H1 (cell line): ENCODE measurements around the gene CFAP44. TPM values are rescaled to one million over a fixed set of nuclear protein-coding genes. Genes with fewer than 3 reads are reported as not detected.

Source experiments
- CTCF ChIA-PET: fragments of 300-600 bp; sonication (Branson Sonifier 250); formaldehyde crosslinking; loops from one replicate; lab custom pipeline; 2021; ENCODE audit not compliant: partially characterized antibody; lab: Charles Lee
- POLR2A ChIA-PET: fragments of 300-600 bp; sonication (Branson Sonifier 250); formaldehyde crosslinking; loops from one replicate; lab custom pipeline; 2021; ENCODE audit warnings: inconsistent platforms; ENCODE audit not compliant: partially characterized antibody; lab: Charles Lee
- DNase-seq, 2 experiments: peaks; one replicate each; pipeline versions ENCODE4 v3.0.0 to v3.0.0-alpha.2; 2010 to 2022; ENCODE audit warnings: low spot score in 2 of 2, low read depth in 1 of 2, mixed read lengths in 1 of 2
- FAIRE-seq: peaks from 2 replicates; lab custom pipeline; 2011; peaks lifted over from hg19 to GRCh38; lab: Jason Lieb, UNC
- H2AFZ ChIP-seq: 2 replicates; pipeline ENCODE4 v1.8.1; 2012; ENCODE audit warnings: low read length, inconsistent platforms
- H2AK5ac ChIP-seq: 2 replicates; pipeline ENCODE4 v1.6.1; 2013; ENCODE audit warnings: low read depth, low read length
- H2BK120ac ChIP-seq: replicated peaks from 2 replicates; pipeline ENCODE3; 2013; ENCODE audit warnings: low read depth, low read length, inconsistent platforms
- H2BK12ac ChIP-seq: 2 replicates; pipeline ENCODE4 v1.6.1; 2013; ENCODE audit warnings: low read depth, low read length
- H2BK15ac ChIP-seq: 2 replicates; pipeline ENCODE4 v1.6.1; 2013; ENCODE audit warnings: low read length
- H2BK20ac ChIP-seq: 2 replicates; pipeline ENCODE4 v1.6.1; 2013; ENCODE audit warnings: low read length
- H2BK5ac ChIP-seq: 2 replicates; pipeline ENCODE4 v1.6.1; 2013; ENCODE audit warnings: low read depth, low read length
- H3K14ac ChIP-seq: 2 replicates; pipeline ENCODE4 v1.6.1; 2013; ENCODE audit warnings: inconsistent platforms; ENCODE audit not compliant: insufficient read length
- H3K18ac ChIP-seq: 2 replicates; pipeline ENCODE4 v1.6.1; 2013; ENCODE audit warnings: low read length; ENCODE audit errors: extremely low read depth
- H3K23ac ChIP-seq: 2 replicates; pipeline ENCODE4 v1.6.1; 2013; ENCODE audit warnings: inconsistent platforms; ENCODE audit not compliant: insufficient read length
- H3K23me2 ChIP-seq: 2 replicates; pipeline ENCODE4 v1.6.1; 2013; ENCODE audit warnings: low read depth, low read length
- H3K27ac ChIP-seq: 2 replicates; pipeline ENCODE4 v1.6.1; 2011; ENCODE audit warnings: low read depth, low read length, inconsistent platforms
- H3K27me3 ChIP-seq, 4 experiments: replicated peaks in 1 of 4; 1 replicate in 1 of 4; 2 replicates in 3 of 4; pipeline versions ENCODE4 v1.6.1 to v1.8.1; 2011 to 2013; ENCODE audit warnings: low read length in 3 of 4, mild to moderate bottlenecking in 3 of 4, inconsistent platforms in 2 of 4, mixed read lengths in 2 of 4, moderate library complexity in 1 of 4; ENCODE audit not compliant: control insufficient read depth in 3 of 4, insufficient read depth in 3 of 4; ENCODE audit errors: extremely low read depth in 1 of 4
- H3K36me3 ChIP-seq, 4 experiments: 2 replicates each; pipeline versions ENCODE4 v1.6.1 to v1.8.1; 2011 to 2013; ENCODE audit warnings: mild to moderate bottlenecking in 4 of 4, low read length in 3 of 4, moderate library complexity in 2 of 4, control low read depth in 1 of 4, inconsistent platforms in 1 of 4; ENCODE audit not compliant: insufficient read depth in 4 of 4, control insufficient read depth in 2 of 4
- H3K4ac ChIP-seq: replicated peaks from 2 replicates; pipeline ENCODE3; 2013; ENCODE audit warnings: low read length, low read depth, mixed read lengths, inconsistent platforms; ENCODE audit not compliant: insufficient read length
- H3K4me1 ChIP-seq, 4 experiments: replicated peaks in 1 of 4; 1 replicate in 1 of 4; 2 replicates in 3 of 4; pipeline versions ENCODE4 v1.6.1 to v1.8.1; 2011 to 2013; ENCODE audit warnings: low read length in 3 of 4, inconsistent platforms in 2 of 4, mixed read lengths in 1 of 4; ENCODE audit not compliant: insufficient read depth in 4 of 4, control insufficient read depth in 3 of 4
- H3K4me2 ChIP-seq, 2 experiments: 2 replicates each; pipeline versions ENCODE4 v1.6.1 to v1.8.1; 2011 to 2013; ENCODE audit warnings: low read depth in 2 of 2, low read length in 2 of 2, control low read depth in 1 of 2, inconsistent platforms in 1 of 2, mild to moderate bottlenecking in 1 of 2; ENCODE audit not compliant: insufficient read depth in 1 of 2
- H3K4me3 ChIP-seq, 4 experiments: fragments of 200-600, 300-600 bp in 1 of 4; sonication (generic), shearing (Covaris generic), sonication (Bioruptor Twin) in 1 of 4; 2 replicates each; pipeline versions ENCODE4 v1.5.1 to v1.8.1; 2011 to 2016; ENCODE audit warnings: low read length in 4 of 4, low read depth in 3 of 4, control low read depth in 2 of 4, inconsistent platforms in 2 of 4, mild to moderate bottlenecking in 2 of 4, mixed read lengths in 1 of 4, moderate library complexity in 1 of 4; ENCODE audit not compliant: insufficient read depth in 2 of 4; ENCODE audit errors: extremely low read depth in 1 of 4
- H3K56ac ChIP-seq: replicated peaks from 2 replicates; pipeline ENCODE3; 2013; ENCODE audit warnings: low read depth, mild to moderate bottlenecking, mixed read lengths, low read length, inconsistent platforms; ENCODE audit not compliant: insufficient read length
- H3K79me1 ChIP-seq: 2 replicates; pipeline ENCODE4 v1.6.1; 2013; ENCODE audit warnings: low read depth, low read length, control low read depth
- H3K79me2 ChIP-seq, 2 experiments: 2 replicates each; pipeline versions ENCODE4 v1.6.1 to v1.8.1; 2012 to 2013; ENCODE audit warnings: low read length in 2 of 2, mild to moderate bottlenecking in 2 of 2, inconsistent platforms in 1 of 2; ENCODE audit not compliant: insufficient read depth in 2 of 2, control insufficient read depth in 1 of 2
- H3K9ac ChIP-seq, 4 experiments: replicated peaks in 1 of 4; 1 replicate in 1 of 4; 2 replicates in 3 of 4; pipeline versions ENCODE4 v1.6.1 to v1.8.1; 2011 to 2013; ENCODE audit warnings: low read depth in 3 of 4, low read length in 3 of 4, control low read depth in 2 of 4, mild to moderate bottlenecking in 2 of 4, moderate library complexity in 2 of 4, inconsistent platforms in 1 of 4; ENCODE audit errors: extremely low read depth in 1 of 4
- H3K9me3 ChIP-seq, 2 experiments: 2 replicates each; pipeline versions ENCODE4 v1.6.1 to v1.8.1; 2012 to 2013; ENCODE audit warnings: mild to moderate bottlenecking in 2 of 2, moderate library complexity in 2 of 2, control low read depth in 1 of 2, inconsistent platforms in 1 of 2, low read depth in 1 of 2, low read length in 1 of 2, mixed read lengths in 1 of 2; ENCODE audit not compliant: insufficient read depth in 2 of 2
- H4K20me1 ChIP-seq, 2 experiments: replicated peaks in 1 of 2; 2 replicates each; pipeline versions ENCODE3 to v1.8.1; 2011 to 2013; ENCODE audit warnings: inconsistent platforms in 2 of 2, low read length in 2 of 2, mild to moderate bottlenecking in 1 of 2; ENCODE audit not compliant: insufficient read depth in 2 of 2, control insufficient read depth in 1 of 2
- H4K5ac ChIP-seq: 2 replicates; pipeline ENCODE4 v1.6.1; 2013; ENCODE audit warnings: low read length, low read depth, mixed read lengths, inconsistent platforms; ENCODE audit not compliant: insufficient read length
- H4K8ac ChIP-seq: 2 replicates; pipeline ENCODE4 v1.8.0; 2013; ENCODE audit warnings: mild to moderate bottlenecking, moderate library complexity, low read length, inconsistent platforms; ENCODE audit not compliant: insufficient read depth; ENCODE audit errors: extremely low read depth
- H4K91ac ChIP-seq: replicated peaks from 2 replicates; pipeline ENCODE3; 2013; ENCODE audit warnings: low read length, mixed read lengths, inconsistent platforms; ENCODE audit not compliant: insufficient read length
- CBX5 ChIP-seq: fragments of 300-800, 300-1000 bp; sonication (generic); IDR thresholded peaks from 2 replicates; pipeline ENCODE4 v1.7.1; 2016; ENCODE audit warnings: antibody characterized with exemption, low read length, low read depth
- CEBPB ChIP-seq: IDR thresholded peaks from 2 replicates; pipeline ENCODE4 v1.6.1; 2012; ENCODE audit warnings: low read depth, low read length
- MAFK ChIP-seq: IDR thresholded peaks from 2 replicates; pipeline ENCODE4 v1.6.1; 2012; ENCODE audit warnings: low read depth, mild to moderate bottlenecking, improper control_type of control experiment, low read length
- POLR2A ChIP-seq, 2 experiments: IDR thresholded peaks; 1 replicate in 1 of 2; 2 replicates in 1 of 2; pipeline ENCODE4 v1.6.1; 2011; ENCODE audit warnings: low read depth in 2 of 2, low read length in 2 of 2, mild to moderate bottlenecking in 2 of 2; ENCODE audit errors: control extremely low read depth in 1 of 2
- RXRA ChIP-seq: IDR thresholded peaks from 2 replicates; pipeline ENCODE4 v1.6.1; 2011; ENCODE audit warnings: low read depth, mild to moderate bottlenecking, low read length, moderate library complexity; ENCODE audit not compliant: insufficient read depth
- SRF ChIP-seq: IDR thresholded peaks from 2 replicates; pipeline ENCODE4 v1.6.1; 2011; ENCODE audit warnings: mild to moderate bottlenecking, low read depth, low read length, moderate library complexity
- polyA plus RNA-seq, 7 experiments: library from polyadenylated mRNA; depleted of rRNA in 3 of 7; stranded (reverse) in 5 of 7; unstranded in 2 of 7; fragments of >200 nt in 5 of 7; fragments of 200-250 nt in 2 of 7; gene quantifications; 1 replicate in 5 of 7; 2 replicates in 1 of 7; 4 replicates in 1 of 7; pipeline versions ENCODE4 v1.2.1 to v1.2.3, GENCODE V29; 2011 to 2013; ENCODE audit warnings: missing spikeins in 2 of 7, mixed read lengths in 2 of 7
- total RNA-seq: library from RNA; stranded (reverse); fragmentation: NEBNext Ultra II Directional; extraction: Animal tissue kit (Norgen Biotek cat#: 25700); gene quantifications from 2 replicates; pipeline ENCODE4 v1.2.1, GENCODE V29; 2021
- TF ChIP-seq, protein P1 (sequence below): IDR thresholded peaks from 2 replicates; pipeline ENCODE4 v1.6.1; 2012; ENCODE audit warnings: inconsistent platforms

Gene CFAP44
- total and polyA plus RNA-seq, 2 of the 8 experiments (the other 6 are each of a cell fraction or from before 2014, with no cell fraction given), result 0.45 to 0.60 TPM

DNA sequence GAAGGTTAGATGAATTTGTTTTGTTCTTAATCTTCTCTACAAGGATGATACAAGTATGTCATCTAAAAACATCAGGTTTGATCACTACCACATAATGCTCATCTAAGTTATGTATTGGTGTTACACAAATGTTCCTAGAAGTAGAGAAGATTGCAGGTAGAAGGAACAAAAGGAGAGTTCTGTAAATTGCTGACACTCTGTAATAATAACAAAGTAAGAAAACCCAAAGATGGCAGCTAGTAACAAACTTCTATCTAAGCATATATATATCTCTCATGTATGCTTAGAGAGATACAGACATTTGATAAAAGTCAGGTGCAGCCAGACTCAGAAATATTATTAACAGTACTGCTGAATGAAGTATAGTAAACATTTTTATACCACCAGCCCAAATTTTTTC lies 20.2 kb upstream of the CFAP44 start:
- no peak overlapping the region for H3K4ac ChIP-seq
- H3K27ac ChIP-seq, result no peak overlapping the region
- H3K36me3 ChIP-seq, result peaks cover 0 to 26% (median 6%) of the 10 kb centered on the region in 4 experiments; a peak in 6 of 8 replicates
- no peaks in the 10 kb centered on the region for H3K4me1 ChIP-seq
- CTCF ChIA-PET, result no interaction called here
- H3K9ac ChIP-seq, result no peak overlapping the region
- H2BK12ac ChIP-seq, result no peak overlapping the region
- no peak overlapping the region for H3K56ac ChIP-seq
- no peak for DNase-seq
- H2AK5ac ChIP-seq, result no peak overlapping the region
- H4K5ac ChIP-seq, result no peak overlapping the region
- H3K18ac ChIP-seq, result no peak overlapping the region
- peaks cover 0 to 9% of the 10 kb centered on the region in 2 experiments; a peak in 3 of 4 replicates for H3K9me3 ChIP-seq
- POLR2A ChIA-PET, result no interaction called here
- H3K79me2 ChIP-seq, result no peaks in the 10 kb centered on the region
- H3K27me3 ChIP-seq, result no peaks in the 10 kb centered on the region
- no peak overlapping the region for H2BK5ac ChIP-seq
- H3K4me3 ChIP-seq, result no peak overlapping the region
- no peak overlapping the region for H4K8ac ChIP-seq
- no peak for FAIRE-seq
- H3K79me1 ChIP-seq, result no peaks in the 10 kb centered on the region
- no peak overlapping the region for H2BK120ac ChIP-seq
- no peaks in the 10 kb centered on the region for H4K20me1 ChIP-seq
- H2AFZ ChIP-seq, result no peak overlapping the region
- H3K14ac ChIP-seq, result no peak overlapping the region
- H2BK15ac ChIP-seq, result no peak overlapping the region
- no peak overlapping the region for H4K91ac ChIP-seq
- H3K23ac ChIP-seq, result no peak overlapping the region
- H2BK20ac ChIP-seq, result no peak overlapping the region
- TF ChIP-seq, protein P1, sequence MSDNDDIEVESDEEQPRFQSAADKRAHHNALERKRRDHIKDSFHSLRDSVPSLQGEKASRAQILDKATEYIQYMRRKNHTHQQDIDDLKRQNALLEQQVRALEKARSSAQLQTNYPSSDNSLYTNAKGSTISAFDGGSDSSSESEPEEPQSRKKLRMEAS, result no peak
- TF ChIP-seq SRF (no peak), RXRA (no peak), CEBPB (no peak), POLR2A (IDR thresholded peaks at IDR 0.05; ENCODE audit: control extremely low read depth in 1 of 2, low read depth in 2 of 2, low read length in 2 of 2) (no peak), MAFK (no peak), CBX5 (no peak)
- H3K4me2 ChIP-seq, result no peak overlapping the region
- H3K23me2 ChIP-seq, result no peaks in the 10 kb centered on the region
